HepG2 (cell line): ENCODE measurements around the gene ATRN.

ENCODE experiments used
- AGO1 ChIP-seq: fragments of 200-400 bp; formaldehyde crosslinking; IDR thresholded peaks from 2 replicates; pipeline ENCODE4 v1.6.1; 2017; ENCODE audit warnings: mild to moderate bottlenecking, low read depth, low read length, moderate library complexity; ENCODE audit not compliant: poor library complexity, severe bottlenecking
- CTCF ChIP-seq: sonication (generic); formaldehyde crosslinking; IDR thresholded peaks from 2 replicates; pipeline ENCODE4 v1.5.0; 2020; ENCODE audit warnings: mild to moderate bottlenecking, missing genetic modification reagents, moderate library complexity
- ETV6 ChIP-seq: sonication (generic); formaldehyde crosslinking; conservative IDR thresholded peaks from 2 replicates; pipeline ENCODE4 v1.4.0; 2020; ENCODE audit warnings: missing genetic modification reagents
- EZH2 ChIP-seq: conservative IDR thresholded peaks from 2 replicates; pipeline ENCODE4 v1.6.1; 2012; ENCODE audit warnings: mild to moderate bottlenecking, low read depth, low read length, moderate library complexity
- GMEB1 ChIP-seq: sonication (generic); formaldehyde crosslinking; IDR thresholded peaks from 2 replicates; pipeline ENCODE4 v1.5.1; 2020; ENCODE audit warnings: missing genetic modification reagents, mild to moderate bottlenecking, borderline replicate concordance
- HDAC2 ChIP-seq: sonication (generic); formaldehyde crosslinking; IDR thresholded peaks from 2 replicates; pipeline ENCODE4 v1.4.0; 2020; ENCODE audit warnings: missing genetic modification reagents
- NFE2 ChIP-seq: sonication (generic); formaldehyde crosslinking; IDR thresholded peaks from 2 replicates; pipeline ENCODE4 v1.4.0; 2020; ENCODE audit warnings: missing genetic modification reagents
- REST ChIP-seq, 2 experiments: IDR thresholded peaks; 2 replicates each; pipeline ENCODE4 v1.6.1; 2011 to 2012; ENCODE audit warnings: low read length in 2 of 2, borderline replicate concordance in 1 of 2, low read depth in 1 of 2, mild to moderate bottlenecking in 1 of 2, moderate library complexity in 1 of 2
- ZNF570 ChIP-seq: sonication (generic); formaldehyde crosslinking; IDR thresholded peaks from 2 replicates; pipeline ENCODE4 v1.4.0; 2020; ENCODE audit warnings: mild to moderate bottlenecking, missing genetic modification reagents, borderline replicate concordance

GRCh38 chr20:3612795-3613572 is 142.2 kb downstream of the ATRN start:
- no peak for TF ChIP-seq HDAC2
- no peak for TF ChIP-seq EZH2
- TF ChIP-seq ETV6 (CRISPR knock-in tag) = no peak
- TF ChIP-seq CTCF = no peak
- TF ChIP-seq NFE2 = no peak
- no peak for TF ChIP-seq REST (IDR thresholded peaks at IDR 0.05; ENCODE audit: borderline replicate concordance in 1 of 2, low read depth in 1 of 2, low read length in 2 of 2)
- no peak for TF ChIP-seq GMEB1
- no peak for TF ChIP-seq AGO1
- no peak for TF ChIP-seq ZNF570 (CRISPR knock-in tag)
